Panc1 (cell line): ENCODE results near the gene KLHL3. TPM values are rescaled to one million over a fixed set of nuclear protein-coding genes. Genes with fewer than 3 reads are reported as not detected.

Experiments used
- ATAC-seq: fragments of 200-7000 bp; cut with Tn5 transposase; 2 replicates; pipeline ENCODE4 v1.9.1; 2020; ENCODE audit warnings: mild to moderate bottlenecking, moderate library complexity
- BruUV-seq: library from RNA; stranded (reverse); fragments of 400-500 nt; replicated peaks from 2 replicates; lab custom pipeline; 2021; lab: Mats Ljungman, UMichigan
- CTCF ChIA-PET: fragments of 300-600 bp; sonication (Branson Sonifier 250); formaldehyde crosslinking; loops from one replicate; lab custom pipeline; 2022; ENCODE audit warnings: antibody characterized with exemption; lab: Charles Lee
- POLR2A ChIA-PET: fragments of 300-600 bp; sonication (Branson Sonifier 250); formaldehyde crosslinking; loops from one replicate; lab custom pipeline; 2022; ENCODE audit warnings: antibody characterized with exemption; lab: Charles Lee
- DNase-seq: peaks from one replicate; pipeline ENCODE4 v3.0.0-alpha.2; 2010; ENCODE audit warnings: low read depth, low spot score
- H3K27ac ChIP-seq: 2 replicates; pipeline ENCODE4 v1.5.1; 2011; ENCODE audit warnings: mild to moderate bottlenecking, low read length, inconsistent platforms
- H3K27me3 ChIP-seq: fragments of 200-500 bp; sonication (Bioruptor generic); 2 replicates; pipeline ENCODE4 v1.6.0; 2014; ENCODE audit warnings: low read length, inconsistent platforms; ENCODE audit not compliant: control insufficient read depth, insufficient read depth
- H3K36me3 ChIP-seq: fragments of 200-500 bp; sonication (Bioruptor generic); 2 replicates; pipeline ENCODE4 v1.5.1; 2014; ENCODE audit warnings: inconsistent platforms, mild to moderate bottlenecking, low read length, moderate library complexity; ENCODE audit not compliant: control insufficient read depth, insufficient read depth
- H3K4me1 ChIP-seq: 2 replicates; pipeline ENCODE4 v1.5.1; 2011; ENCODE audit warnings: inconsistent platforms, mild to moderate bottlenecking, low read length, moderate library complexity; ENCODE audit not compliant: control insufficient read depth, insufficient read depth
- H3K4me3 ChIP-seq, 2 experiments: 2 replicates each; pipeline ENCODE4 v1.5.1; 2011 to 2012; ENCODE audit warnings: low read depth in 2 of 2, low read length in 2 of 2, mild to moderate bottlenecking in 2 of 2, inconsistent platforms in 1 of 2, moderate library complexity in 1 of 2
- H3K9me3 ChIP-seq: fragments of 200-500 bp; sonication (Bioruptor generic); 2 replicates; pipeline ENCODE4 v1.5.1; 2014; ENCODE audit warnings: low read depth, mild to moderate bottlenecking, inconsistent platforms, low read length, moderate library complexity; ENCODE audit not compliant: control insufficient read depth, insufficient read depth
- CTCF ChIP-seq: fragments of 450-650 bp; IDR thresholded peaks from 2 replicates; pipeline ENCODE4 v1.5.1; 2017; ENCODE audit warnings: mild to moderate bottlenecking
- POLR2AphosphoS5 ChIP-seq: IDR thresholded peaks from 2 replicates; pipeline ENCODE4 v1.6.1; 2012; ENCODE audit warnings: mild to moderate bottlenecking, low read depth, low read length, moderate library complexity
- REST ChIP-seq, 2 experiments: IDR thresholded peaks; 2 replicates each; pipeline ENCODE4 v1.6.1; 2011 to 2012; ENCODE audit warnings: low read depth in 2 of 2, control low read depth in 1 of 2, low read length in 1 of 2, mild to moderate bottlenecking in 1 of 2, moderate library complexity in 1 of 2; ENCODE audit not compliant: insufficient read depth in 1 of 2
- SIN3A ChIP-seq: IDR thresholded peaks from 2 replicates; pipeline ENCODE4 v1.6.1; 2012; ENCODE audit warnings: low read depth, mild to moderate bottlenecking, low read length, moderate library complexity, borderline replicate concordance; ENCODE audit not compliant: insufficient read depth
- TCF7L2 ChIP-seq: IDR thresholded peaks from 2 replicates; pipeline ENCODE4 v1.6.1; 2011; ENCODE audit warnings: mild to moderate bottlenecking, low read depth, low read length, inconsistent platforms
- in situ Hi-C: cut with HindIII; loops from 2 replicates; pipeline ENCODE4 v1.10.0; 2016; ENCODE audit warnings: low sequenced_read_pairs, low pct_unique_long_range_greater_than_20kb
- intact Hi-C: fragments of 100-400 bp; cut with micrococcal nuclease; formaldehyde crosslinking; loops from one replicate; pipeline ENCODE4 v1.10.0; 2022; ENCODE audit not compliant: unreplicated experiment
- total RNA-seq: library from RNA; stranded (reverse); gene quantifications from one replicate; pipeline ENCODE4 v1.2.1, GENCODE V29; 2021; ENCODE audit not compliant: unreplicated experiment

The KLHL3 gene
- total RNA-seq, 1 experiment from 2014 or later, result 1.9 TPM

GRCh38 chr5:137752905-137753690 is 17.2 kb upstream of the KLHL3 start:
- in situ Hi-C loops, result no loop called here
- Histone ChIP-seq H3K9me3 (no peaks in the 10 kb centered on the region), H3K27ac (peak overlapping the region; percentile 98), H3K27me3 (no peaks in the 10 kb centered on the region), H3K4me3 (peak overlapping the region; percentile 93 to 98), H3K4me1 (peaks cover 13% of the 10 kb centered on the region), H3K36me3 (peaks cover 8% of the 10 kb centered on the region)
- ChIA-PET POLR2A (interaction anchor here (0.5 to 0.8 kb wide), 5 partner anchors 45 to 1003 kb away, joined by 3 to 11 read pairs (median 7); no protein-coding TSS in a partner anchor), CTCF (interaction anchor here (0.6 to 0.7 kb wide), 2 partner anchors 11 to 25 kb away, joined by 4 to 10 read pairs; no protein-coding TSS in a partner anchor)
- intact Hi-C loops, result loop anchor here (2.0 kb wide), 1 partner anchor 70 kb away; no protein-coding TSS in a partner anchor
- no peak for DNase-seq
- 0 out of 2 replicates have a peak, but pooled peaks have one; percentile 2 for ATAC-seq
- TF ChIP-seq POLR2AphosphoS5 (no peak), REST (IDR thresholded peaks at IDR 0.05; ENCODE audit: insufficient read depth in 1 of 2, low read depth in 2 of 2, low read length in 1 of 2) (no peak), SIN3A (no peak), CTCF (no peak), TCF7L2 (no peak)
- BruUV-seq, result no TSS peak

GRCh38 chr5:137751869-137752491 is 16.1 kb upstream of the KLHL3 start:
- BruUV-seq, result no TSS peak
- no peaks in the 10 kb centered on the region for H3K9me3 ChIP-seq
- CTCF ChIA-PET, result interaction anchor here (0.7 to 1.0 kb wide), 2 partner anchors 91 to 169 kb away, joined by 4 to 8 read pairs; no protein-coding TSS in a partner anchor
- TF ChIP-seq CTCF, result peak; percentile 82; the same call in 1 of the 2 replicates
- TF ChIP-seq TCF7L2, result no peak
- peaks cover 8% of the 10 kb centered on the region for H3K36me3 ChIP-seq
- H3K4me1 ChIP-seq, result peaks cover 13% of the 10 kb centered on the region
- H3K27me3 ChIP-seq, result no peaks in the 10 kb centered on the region
- H3K4me3 ChIP-seq, result peak overlapping the region; percentile 93 to 98
- ATAC-seq (no peak), DNase-seq (peak; percentile 57)
- peak overlapping the region; percentile 98 for H3K27ac ChIP-seq
- in situ Hi-C loops, result no loop called here
- POLR2A ChIA-PET, result interaction anchor here (0.6 kb wide), 1 partner anchor 10 kb away, joined by 5 read pairs; no protein-coding TSS in a partner anchor
- intact Hi-C loops, result loop anchor here (2.0 kb wide), 1 partner anchor 71 kb away; no protein-coding TSS in a partner anchor
